ENCODE measurements around the gene ACTG1.

DNA sequence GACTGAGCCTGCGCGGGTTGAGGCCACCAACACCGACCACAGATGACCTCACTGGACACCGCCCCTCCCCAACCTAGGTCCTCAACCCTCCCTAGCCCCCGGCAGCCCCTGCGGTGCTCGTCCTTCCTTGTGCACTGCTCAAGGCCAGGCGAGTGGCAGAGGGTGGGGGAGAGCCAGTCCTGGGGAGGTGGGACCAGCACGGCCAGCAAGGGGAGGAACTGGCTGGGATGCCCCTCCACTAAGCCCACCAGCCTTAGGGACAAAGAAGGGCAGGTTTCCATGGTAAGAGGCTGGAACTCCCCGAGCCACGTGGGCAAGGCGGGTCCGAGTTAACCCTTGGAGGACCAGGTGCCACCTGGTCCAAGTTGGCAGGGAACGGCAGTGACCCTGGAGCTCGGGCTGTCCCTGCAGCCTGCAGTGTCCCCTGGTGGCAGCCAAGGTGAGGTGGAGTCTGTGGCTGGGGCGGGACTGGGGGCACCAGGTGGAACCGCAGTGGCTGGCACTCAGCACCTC is 24.8 kb upstream of the ACTG1 start:
- TF ChIP-seq, protein P1, sequence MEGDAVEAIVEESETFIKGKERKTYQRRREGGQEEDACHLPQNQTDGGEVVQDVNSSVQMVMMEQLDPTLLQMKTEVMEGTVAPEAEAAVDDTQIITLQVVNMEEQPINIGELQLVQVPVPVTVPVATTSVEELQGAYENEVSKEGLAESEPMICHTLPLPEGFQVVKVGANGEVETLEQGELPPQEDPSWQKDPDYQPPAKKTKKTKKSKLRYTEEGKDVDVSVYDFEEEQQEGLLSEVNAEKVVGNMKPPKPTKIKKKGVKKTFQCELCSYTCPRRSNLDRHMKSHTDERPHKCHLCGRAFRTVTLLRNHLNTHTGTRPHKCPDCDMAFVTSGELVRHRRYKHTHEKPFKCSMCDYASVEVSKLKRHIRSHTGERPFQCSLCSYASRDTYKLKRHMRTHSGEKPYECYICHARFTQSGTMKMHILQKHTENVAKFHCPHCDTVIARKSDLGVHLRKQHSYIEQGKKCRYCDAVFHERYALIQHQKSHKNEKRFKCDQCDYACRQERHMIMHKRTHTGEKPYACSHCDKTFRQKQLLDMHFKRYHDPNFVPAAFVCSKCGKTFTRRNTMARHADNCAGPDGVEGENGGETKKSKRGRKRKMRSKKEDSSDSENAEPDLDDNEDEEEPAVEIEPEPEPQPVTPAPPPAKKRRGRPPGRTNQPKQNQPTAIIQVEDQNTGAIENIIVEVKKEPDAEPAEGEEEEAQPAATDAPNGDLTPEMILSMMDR (IDR thresholded peaks at IDR 0.05), result peak; percentile 60
- TF ChIP-seq, protein P2, sequence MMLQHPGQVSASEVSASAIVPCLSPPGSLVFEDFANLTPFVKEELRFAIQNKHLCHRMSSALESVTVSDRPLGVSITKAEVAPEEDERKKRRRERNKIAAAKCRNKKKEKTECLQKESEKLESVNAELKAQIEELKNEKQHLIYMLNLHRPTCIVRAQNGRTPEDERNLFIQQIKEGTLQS (CRISPR knock-in tag; conservative IDR thresholded peaks at IDR 0.05), result no peak
- TF ChIP-seq, protein P3, sequence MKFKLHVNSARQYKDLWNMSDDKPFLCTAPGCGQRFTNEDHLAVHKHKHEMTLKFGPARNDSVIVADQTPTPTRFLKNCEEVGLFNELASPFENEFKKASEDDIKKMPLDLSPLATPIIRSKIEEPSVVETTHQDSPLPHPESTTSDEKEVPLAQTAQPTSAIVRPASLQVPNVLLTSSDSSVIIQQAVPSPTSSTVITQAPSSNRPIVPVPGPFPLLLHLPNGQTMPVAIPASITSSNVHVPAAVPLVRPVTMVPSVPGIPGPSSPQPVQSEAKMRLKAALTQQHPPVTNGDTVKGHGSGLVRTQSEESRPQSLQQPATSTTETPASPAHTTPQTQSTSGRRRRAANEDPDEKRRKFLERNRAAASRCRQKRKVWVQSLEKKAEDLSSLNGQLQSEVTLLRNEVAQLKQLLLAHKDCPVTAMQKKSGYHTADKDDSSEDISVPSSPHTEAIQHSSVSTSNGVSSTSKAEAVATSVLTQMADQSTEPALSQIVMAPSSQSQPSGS (CRISPR knock-in tag; IDR thresholded peaks at IDR 0.05; ENCODE audit: borderline replicate concordance, low read depth), result no peak

All from WTC11 (cell line).